GM23338 (cell line): Measurements from ENCODE around the gene TRABD.

Experiments used
- EZH2 ChIP-seq: fragments of 200-600 bp; sonication (generic); IDR thresholded peaks from one replicate; pipeline ENCODE4 v1.8.0; 2017; ENCODE audit warnings: antibody characterized with exemption, mild to moderate bottlenecking, low read depth; ENCODE audit not compliant: unreplicated experiment
- EZH2phosphoT487 ChIP-seq: fragments of 200-600 bp; sonication (generic); IDR thresholded peaks from one replicate; pipeline ENCODE4 v1.8.1; 2018; ENCODE audit warnings: antibody characterized with exemption; ENCODE audit not compliant: unreplicated experiment
- POLR2AphosphoS5 ChIP-seq: IDR thresholded peaks from 2 replicates; pipeline ENCODE4 v1.6.1; 2016; ENCODE audit warnings: antibody characterized with exemption, low read depth
- STAT1 ChIP-seq: IDR thresholded peaks from one replicate; pipeline ENCODE4 v1.6.1; 2016; ENCODE audit warnings: antibody characterized with exemption; ENCODE audit not compliant: unreplicated experiment
- TF ChIP-seq, protein P1 (sequence below), 2 experiments: fragments of 200-600 bp in 1 of 2; sonication (generic) in 1 of 2; conservative IDR thresholded peaks; 2 replicates each; pipeline versions ENCODE4 v1.5.1 to v1.6.1; 2016 to 2017; ENCODE audit warnings: antibody characterized with exemption in 2 of 2, low read depth in 2 of 2, mild to moderate bottlenecking in 2 of 2, moderate library complexity in 1 of 2
- TF ChIP-seq, protein P2 (sequence below): IDR thresholded peaks from one replicate; pipeline ENCODE4 v1.6.1; 2018; ENCODE audit warnings: antibody characterized with exemption; ENCODE audit not compliant: unreplicated experiment

DNA sequence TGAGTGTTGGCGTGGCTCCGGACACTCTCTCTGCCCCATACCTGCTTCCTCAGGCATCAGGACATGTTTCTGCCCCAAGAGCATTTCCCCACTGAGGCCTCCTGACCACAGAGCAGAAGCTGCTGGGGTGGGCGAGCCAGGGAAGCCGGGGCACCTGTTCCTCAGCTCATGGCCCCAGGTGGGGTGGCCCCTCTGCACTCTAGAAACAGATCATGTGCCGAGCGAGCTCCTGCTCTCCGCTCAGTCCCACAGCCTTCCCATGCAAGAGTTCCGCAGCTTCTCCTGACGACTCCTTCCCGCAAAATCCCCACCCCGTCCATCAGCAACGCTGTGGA is 37.6 kb upstream of the TRABD start:
- TF ChIP-seq, protein P1, sequence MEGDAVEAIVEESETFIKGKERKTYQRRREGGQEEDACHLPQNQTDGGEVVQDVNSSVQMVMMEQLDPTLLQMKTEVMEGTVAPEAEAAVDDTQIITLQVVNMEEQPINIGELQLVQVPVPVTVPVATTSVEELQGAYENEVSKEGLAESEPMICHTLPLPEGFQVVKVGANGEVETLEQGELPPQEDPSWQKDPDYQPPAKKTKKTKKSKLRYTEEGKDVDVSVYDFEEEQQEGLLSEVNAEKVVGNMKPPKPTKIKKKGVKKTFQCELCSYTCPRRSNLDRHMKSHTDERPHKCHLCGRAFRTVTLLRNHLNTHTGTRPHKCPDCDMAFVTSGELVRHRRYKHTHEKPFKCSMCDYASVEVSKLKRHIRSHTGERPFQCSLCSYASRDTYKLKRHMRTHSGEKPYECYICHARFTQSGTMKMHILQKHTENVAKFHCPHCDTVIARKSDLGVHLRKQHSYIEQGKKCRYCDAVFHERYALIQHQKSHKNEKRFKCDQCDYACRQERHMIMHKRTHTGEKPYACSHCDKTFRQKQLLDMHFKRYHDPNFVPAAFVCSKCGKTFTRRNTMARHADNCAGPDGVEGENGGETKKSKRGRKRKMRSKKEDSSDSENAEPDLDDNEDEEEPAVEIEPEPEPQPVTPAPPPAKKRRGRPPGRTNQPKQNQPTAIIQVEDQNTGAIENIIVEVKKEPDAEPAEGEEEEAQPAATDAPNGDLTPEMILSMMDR (conservative IDR thresholded peaks at IDR 0.05; ENCODE audit: low read depth in 2 of 2) = no peak
- no peak for TF ChIP-seq STAT1
- TF ChIP-seq, protein P2, sequence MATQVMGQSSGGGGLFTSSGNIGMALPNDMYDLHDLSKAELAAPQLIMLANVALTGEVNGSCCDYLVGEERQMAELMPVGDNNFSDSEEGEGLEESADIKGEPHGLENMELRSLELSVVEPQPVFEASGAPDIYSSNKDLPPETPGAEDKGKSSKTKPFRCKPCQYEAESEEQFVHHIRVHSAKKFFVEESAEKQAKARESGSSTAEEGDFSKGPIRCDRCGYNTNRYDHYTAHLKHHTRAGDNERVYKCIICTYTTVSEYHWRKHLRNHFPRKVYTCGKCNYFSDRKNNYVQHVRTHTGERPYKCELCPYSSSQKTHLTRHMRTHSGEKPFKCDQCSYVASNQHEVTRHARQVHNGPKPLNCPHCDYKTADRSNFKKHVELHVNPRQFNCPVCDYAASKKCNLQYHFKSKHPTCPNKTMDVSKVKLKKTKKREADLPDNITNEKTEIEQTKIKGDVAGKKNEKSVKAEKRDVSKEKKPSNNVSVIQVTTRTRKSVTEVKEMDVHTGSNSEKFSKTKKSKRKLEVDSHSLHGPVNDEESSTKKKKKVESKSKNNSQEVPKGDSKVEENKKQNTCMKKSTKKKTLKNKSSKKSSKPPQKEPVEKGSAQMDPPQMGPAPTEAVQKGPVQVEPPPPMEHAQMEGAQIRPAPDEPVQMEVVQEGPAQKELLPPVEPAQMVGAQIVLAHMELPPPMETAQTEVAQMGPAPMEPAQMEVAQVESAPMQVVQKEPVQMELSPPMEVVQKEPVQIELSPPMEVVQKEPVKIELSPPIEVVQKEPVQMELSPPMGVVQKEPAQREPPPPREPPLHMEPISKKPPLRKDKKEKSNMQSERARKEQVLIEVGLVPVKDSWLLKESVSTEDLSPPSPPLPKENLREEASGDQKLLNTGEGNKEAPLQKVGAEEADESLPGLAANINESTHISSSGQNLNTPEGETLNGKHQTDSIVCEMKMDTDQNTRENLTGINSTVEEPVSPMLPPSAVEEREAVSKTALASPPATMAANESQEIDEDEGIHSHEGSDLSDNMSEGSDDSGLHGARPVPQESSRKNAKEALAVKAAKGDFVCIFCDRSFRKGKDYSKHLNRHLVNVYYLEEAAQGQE = no peak
- no peak for TF ChIP-seq POLR2AphosphoS5
- TF ChIP-seq EZH2phosphoT487 = no peak
- no peak for TF ChIP-seq EZH2
